KMS-11 (cell line): ENCODE measurements around the gene CCDC51.

ENCODE experiments used
- H2AFZ ChIP-seq: fragments of 200-600 bp; sonication (generic); 2 replicates; pipeline ENCODE4 v1.6.1; 2016; ENCODE audit warnings: antibody characterized with exemption, mixed run types, low read depth
- H3K27ac ChIP-seq: fragments of 200-600 bp; sonication (generic); 2 replicates; pipeline ENCODE4 v1.6.1; 2016; ENCODE audit warnings: mild to moderate bottlenecking, mixed run types
- H3K27me3 ChIP-seq: fragments of 200-600 bp; sonication (generic); 2 replicates; pipeline ENCODE4 v1.6.1; 2017; ENCODE audit warnings: mild to moderate bottlenecking, low read depth, mixed run types, moderate library complexity; ENCODE audit not compliant: insufficient read depth
- H3K36me3 ChIP-seq: fragments of 200-600 bp; sonication (generic); 2 replicates; pipeline ENCODE4 v1.6.1; 2017; ENCODE audit warnings: mild to moderate bottlenecking, mixed run types; ENCODE audit not compliant: insufficient read depth
- H3K4me1 ChIP-seq: fragments of 200-600 bp; sonication (generic); 2 replicates; pipeline ENCODE4 v1.6.1; 2016; ENCODE audit warnings: mild to moderate bottlenecking, low read depth, mixed run types; ENCODE audit not compliant: poor library complexity, severe bottlenecking
- H3K4me2 ChIP-seq: fragments of 200-600 bp; sonication (generic); 2 replicates; pipeline ENCODE4 v1.7.0; 2016; ENCODE audit warnings: mild to moderate bottlenecking, mixed run types
- H3K4me3 ChIP-seq: fragments of 200-600 bp; sonication (generic); IDR thresholded peaks from 2 replicates; pipeline ENCODE4 v1.6.1; 2017; ENCODE audit warnings: low read depth, low read length, mixed read lengths; ENCODE audit not compliant: insufficient read depth
- H3K79me2 ChIP-seq: fragments of 200-600 bp; sonication (generic); 2 replicates; pipeline ENCODE4 v1.6.1; 2016; ENCODE audit warnings: low read depth, mixed run types; ENCODE audit not compliant: insufficient read depth
- H3K9ac ChIP-seq: fragments of 200-600 bp; sonication (generic); 2 replicates; pipeline ENCODE4 v1.6.1; 2016; ENCODE audit warnings: mild to moderate bottlenecking, mixed run types
- H4K20me1 ChIP-seq: fragments of 200-600 bp; sonication (generic); 2 replicates; pipeline ENCODE4 v1.6.1; 2016; ENCODE audit warnings: mild to moderate bottlenecking, mixed run types; ENCODE audit not compliant: insufficient read depth
- TF ChIP-seq, protein P1 (sequence below): fragments of 200-600 bp; sonication (generic); conservative IDR thresholded peaks from 2 replicates; pipeline ENCODE4 v1.6.1; 2017; ENCODE audit warnings: low read depth, mild to moderate bottlenecking, antibody characterized with exemption, low read length, moderate library complexity, mixed read lengths

Gene CCDC51

DNA sequence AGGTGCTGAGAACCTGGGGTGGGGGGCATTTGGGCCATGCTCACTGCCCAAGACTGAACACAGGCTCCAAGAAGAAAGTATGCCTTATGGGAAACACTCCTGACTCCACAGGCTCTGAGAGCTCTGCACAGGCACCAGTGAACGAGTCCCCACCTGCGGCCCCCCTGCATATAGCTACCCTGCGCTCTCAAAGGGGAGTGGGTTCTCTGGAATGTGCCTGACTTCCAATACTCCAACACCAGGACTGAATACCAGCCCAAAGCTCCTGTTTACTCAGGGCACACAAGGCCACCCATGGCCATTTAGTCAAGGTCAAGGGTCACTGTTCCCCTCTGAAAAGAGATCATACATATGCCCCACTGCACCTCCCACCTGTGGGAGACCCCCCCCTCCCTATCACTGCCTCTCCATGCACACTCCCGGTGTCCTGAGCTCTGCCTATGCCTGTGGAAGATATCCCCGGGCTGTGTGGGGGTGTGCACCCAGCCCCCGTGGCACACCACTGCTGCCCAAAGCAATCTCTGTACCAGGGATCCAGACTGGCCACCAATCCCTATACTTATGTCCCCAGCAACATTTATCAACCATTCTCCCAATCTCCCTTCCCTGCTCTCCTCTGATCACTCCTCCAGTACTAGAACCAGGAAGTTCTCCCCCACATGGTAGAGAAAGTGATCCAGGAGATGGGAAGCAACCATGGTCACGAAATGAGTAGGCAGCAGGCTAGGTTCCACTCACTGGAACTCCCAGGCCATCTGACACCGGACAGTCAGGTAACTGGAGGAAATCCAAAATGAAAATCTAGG, 8.5 kb downstream of the CCDC51 start:
- TF ChIP-seq, protein P1, sequence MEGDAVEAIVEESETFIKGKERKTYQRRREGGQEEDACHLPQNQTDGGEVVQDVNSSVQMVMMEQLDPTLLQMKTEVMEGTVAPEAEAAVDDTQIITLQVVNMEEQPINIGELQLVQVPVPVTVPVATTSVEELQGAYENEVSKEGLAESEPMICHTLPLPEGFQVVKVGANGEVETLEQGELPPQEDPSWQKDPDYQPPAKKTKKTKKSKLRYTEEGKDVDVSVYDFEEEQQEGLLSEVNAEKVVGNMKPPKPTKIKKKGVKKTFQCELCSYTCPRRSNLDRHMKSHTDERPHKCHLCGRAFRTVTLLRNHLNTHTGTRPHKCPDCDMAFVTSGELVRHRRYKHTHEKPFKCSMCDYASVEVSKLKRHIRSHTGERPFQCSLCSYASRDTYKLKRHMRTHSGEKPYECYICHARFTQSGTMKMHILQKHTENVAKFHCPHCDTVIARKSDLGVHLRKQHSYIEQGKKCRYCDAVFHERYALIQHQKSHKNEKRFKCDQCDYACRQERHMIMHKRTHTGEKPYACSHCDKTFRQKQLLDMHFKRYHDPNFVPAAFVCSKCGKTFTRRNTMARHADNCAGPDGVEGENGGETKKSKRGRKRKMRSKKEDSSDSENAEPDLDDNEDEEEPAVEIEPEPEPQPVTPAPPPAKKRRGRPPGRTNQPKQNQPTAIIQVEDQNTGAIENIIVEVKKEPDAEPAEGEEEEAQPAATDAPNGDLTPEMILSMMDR: no peak
- H3K4me3 ChIP-seq: no peak overlapping the region

DNA sequence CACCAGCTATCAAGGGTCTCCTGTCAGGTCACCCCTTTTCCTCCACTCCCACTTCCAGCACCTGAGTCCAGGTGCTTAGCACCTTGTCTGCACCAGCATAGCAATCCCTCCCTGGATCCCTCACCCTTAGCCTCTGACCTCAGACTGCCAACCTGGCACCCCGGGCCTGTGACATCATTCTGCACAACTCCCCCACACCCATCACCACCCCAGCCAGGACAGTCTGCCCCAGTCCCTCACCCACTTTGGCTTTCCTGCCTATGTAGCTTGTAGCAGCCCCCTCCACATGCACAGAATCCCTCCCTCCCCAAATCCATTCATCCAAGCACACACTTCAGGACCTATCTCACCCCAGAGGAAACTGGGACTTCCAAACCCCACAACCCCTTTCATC, 9.2 kb downstream of the CCDC51 start:
- Histone ChIP-seq H3K36me3 (no peaks in the 10 kb centered on the region), H3K4me3 (no peak overlapping the region), H4K20me1 (no peaks in the 10 kb centered on the region), H3K27me3 (no peaks in the 10 kb centered on the region), H3K9ac (no peak overlapping the region), H3K4me1 (peaks cover 8% of the 10 kb centered on the region), H3K27ac (no peak overlapping the region), H3K4me2 (no peak overlapping the region), H2AFZ (no peak overlapping the region), H3K79me2 (no peaks in the 10 kb centered on the region)
- TF ChIP-seq, protein P1: no peak

More for the DNA sequence above, 8.5 kb downstream of the CCDC51 start:
- no peaks in the 10 kb centered on the region for H3K27me3 ChIP-seq
- peaks cover 13% of the 10 kb centered on the region for H3K4me1 ChIP-seq
- H4K20me1 ChIP-seq: no peaks in the 10 kb centered on the region
- no peaks in the 10 kb centered on the region for H3K36me3 ChIP-seq
- no peak overlapping the region for H2AFZ ChIP-seq
- H3K27ac ChIP-seq: no peak overlapping the region
- H3K79me2 ChIP-seq: no peaks in the 10 kb centered on the region
- no peak overlapping the region for H3K4me2 ChIP-seq
- no peak overlapping the region for H3K9ac ChIP-seq

DNA sequence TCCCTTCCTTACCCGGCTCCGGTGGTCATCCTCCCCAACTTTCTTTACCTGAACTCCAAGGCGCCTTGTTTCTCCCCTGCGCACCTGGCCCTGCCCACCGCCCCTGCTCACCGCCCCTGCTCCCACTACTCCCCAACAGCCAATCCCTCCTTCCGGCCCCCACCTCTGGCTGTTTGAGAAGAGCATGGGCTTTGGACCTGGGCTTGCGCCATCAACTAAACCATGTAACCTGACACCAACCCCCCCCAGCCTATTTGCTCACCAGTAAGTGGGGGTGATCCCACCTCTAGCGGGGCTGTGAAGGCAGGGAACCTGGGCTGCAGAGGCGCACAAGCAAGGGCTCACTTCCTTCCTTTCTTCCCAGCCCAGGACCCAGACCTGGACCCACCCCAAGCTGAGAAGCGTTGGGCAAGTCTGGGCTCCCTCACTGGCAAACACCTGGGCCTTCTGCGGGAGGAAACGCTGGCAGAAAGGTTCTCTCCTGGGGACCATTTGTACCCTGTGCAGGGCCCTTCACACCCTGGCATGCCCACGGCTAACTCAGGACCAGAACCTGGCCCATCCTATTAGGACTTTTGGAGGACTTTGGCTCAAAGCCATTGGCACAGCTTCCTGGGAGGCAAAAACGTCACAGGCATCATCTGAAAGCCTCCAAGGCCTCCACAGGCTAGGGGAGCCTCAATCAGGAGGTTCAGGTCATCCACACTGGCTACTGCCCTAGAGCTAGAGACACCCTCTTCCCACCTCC, 9.8 kb downstream of the CCDC51 start, which contains the start of gene PLXNB1:
Gene PLXNB1 (minus strand): TSS at position 127 of the 748 bp plus-strand sequence. CDS start 5,475 bp downstream, outside the sequence.
- Histone ChIP-seq H3K4me2 (peak within 1 kb of the TSS; percentile 48; the same call in 1 of the 2 replicates), H3K36me3 (no peaks in the 10 kb centered on the region), H3K27me3 (no peaks in the 10 kb centered on the region), H3K4me3 (peak within 1 kb of the TSS; percentile 28), H3K79me2 (no peaks in the 10 kb centered on the region), H3K9ac (peak within 1 kb of the TSS; percentile 30; the same call in 1 of the 2 replicates), H3K27ac (no peak within 1 kb of the TSS), H3K4me1 (peaks cover 4% of the 10 kb centered on the region), H4K20me1 (no peaks in the 10 kb centered on the region), H2AFZ (peak within 1 kb of the TSS; percentile 67)
- TF ChIP-seq, protein P1: no peak

DNA sequence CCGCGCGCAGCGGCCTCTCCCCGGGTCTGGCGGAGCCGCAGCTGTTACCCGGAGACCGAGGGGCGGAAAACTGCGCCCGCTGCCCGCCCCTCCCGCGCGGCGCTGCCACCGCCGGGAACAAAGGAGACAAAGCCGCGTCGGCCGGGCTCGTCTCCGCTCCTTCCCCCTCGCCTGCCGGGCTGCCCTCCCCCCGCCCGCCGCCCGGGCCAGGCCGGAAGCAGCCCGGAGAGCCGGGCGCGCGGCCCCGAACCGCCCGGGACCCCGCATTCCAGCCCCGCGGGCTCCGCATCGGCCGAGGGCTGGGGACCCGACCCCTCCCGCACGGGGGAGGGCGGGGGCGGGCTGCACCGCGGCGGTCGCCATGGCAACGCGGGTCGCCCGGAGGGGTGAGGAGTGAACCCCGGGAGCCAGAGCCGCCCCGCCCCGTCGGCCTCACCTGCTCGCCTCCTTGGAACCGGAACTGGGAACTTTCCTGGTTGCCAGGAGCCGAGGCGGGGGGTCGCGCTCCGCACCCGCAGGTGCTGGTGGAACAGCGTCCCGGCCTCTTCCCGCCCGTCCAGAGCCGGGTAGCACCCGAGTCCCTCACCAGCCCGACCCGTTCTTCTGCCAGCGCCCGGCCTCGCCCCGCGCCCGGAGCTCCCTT, 10.5 kb downstream of the CCDC51 start:
- H3K79me2 ChIP-seq: no peaks in the 10 kb centered on the region
- TF ChIP-seq, protein P1: no peak
- H3K4me3 ChIP-seq: peak overlapping the region; percentile 28
- H3K36me3 ChIP-seq: no peaks in the 10 kb centered on the region
- peak overlapping the region; percentile 67 for H2AFZ ChIP-seq
- peak overlapping the region; percentile 30; the same call in 1 of the 2 replicates for H3K9ac ChIP-seq
- H3K4me2 ChIP-seq: peak overlapping the region; percentile 48; the same call in 1 of the 2 replicates
- peaks cover 4% of the 10 kb centered on the region for H3K4me1 ChIP-seq
- no peak overlapping the region for H3K27ac ChIP-seq
- no peaks in the 10 kb centered on the region for H3K27me3 ChIP-seq
- no peaks in the 10 kb centered on the region for H4K20me1 ChIP-seq
